ENCODE measurements around the gene ST7. TPM values are rescaled to one million over a fixed set of nuclear protein-coding genes. Genes with fewer than 3 reads are reported as not detected.

The ST7 gene
- total and polyA plus RNA-seq, 2 of the 8 experiments (the other 6 are each of a cell fraction or from before 2014, with no cell fraction given) = 16.3 to 18.0 TPM

DNA sequence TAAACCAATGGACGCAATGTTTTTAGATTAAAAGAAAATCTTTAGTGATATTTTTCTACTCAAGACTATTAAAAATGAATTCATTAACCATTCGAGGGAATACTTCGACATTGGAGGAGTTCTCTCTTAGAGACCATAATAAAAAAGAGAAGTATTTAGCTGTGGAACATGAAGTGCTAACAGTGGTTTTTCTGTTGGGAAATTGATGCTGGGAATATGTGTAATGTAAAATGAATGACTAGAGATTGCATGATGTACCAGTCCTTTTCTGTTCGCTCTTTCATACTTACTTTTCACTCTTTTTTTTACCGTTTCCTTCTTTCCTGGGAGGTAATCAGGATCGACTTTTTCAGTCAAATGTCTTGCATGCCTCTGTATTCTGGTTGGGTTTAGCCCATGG lies 41.3 kb downstream of the ST7 start:
- no peak overlapping the region for H3K56ac ChIP-seq (replicated peaks; ENCODE audit: insufficient read length, low read depth, low read length)
- H3K79me1 ChIP-seq (ENCODE audit: low read depth, low read length) = no peaks in the 10 kb centered on the region
- H4K5ac ChIP-seq (ENCODE audit: insufficient read length, low read depth, low read length) = no peak overlapping the region
- no peaks in the 10 kb centered on the region for H4K20me1 ChIP-seq (replicated peaks in 1 of 2; ENCODE audit: control insufficient read depth in 1 of 2, insufficient read depth in 2 of 2, low read length in 2 of 2)
- H4K8ac ChIP-seq (ENCODE audit: extremely low read depth, insufficient read depth, low read length) = no peak overlapping the region
- no peaks in the 10 kb centered on the region for H3K23me2 ChIP-seq (ENCODE audit: low read depth, low read length)
- H3K4me3 ChIP-seq (ENCODE audit: extremely low read depth in 1 of 4, insufficient read depth in 2 of 4, low read depth in 3 of 4, low read length in 4 of 4) = no peak overlapping the region
- no peak overlapping the region for H3K27ac ChIP-seq (ENCODE audit: low read depth, low read length)
- H2AFZ ChIP-seq (ENCODE audit: low read length) = no peak overlapping the region
- peaks cover 0 to 3% of the 10 kb centered on the region in 2 experiments; a peak in 1 of 4 replicates for H3K79me2 ChIP-seq (ENCODE audit: control insufficient read depth in 1 of 2, insufficient read depth in 2 of 2, low read length in 2 of 2)
- no peak overlapping the region for H4K91ac ChIP-seq (replicated peaks; ENCODE audit: insufficient read length, low read length)
- no peak for DNase-seq (ENCODE audit: low read depth in 1 of 2, low spot score in 2 of 2)
- H3K9ac ChIP-seq (replicated peaks in 1 of 4; ENCODE audit: extremely low read depth in 1 of 4, low read depth in 3 of 4, low read length in 3 of 4) = no peak overlapping the region
- no peak overlapping the region for H3K18ac ChIP-seq (ENCODE audit: extremely low read depth, low read length)
- ChIA-PET POLR2A (ENCODE audit: partially characterized antibody) (no interaction called here), CTCF (ENCODE audit: partially characterized antibody) (interaction anchor here (1.0 to 4.0 kb wide), 4 partner anchors 9 to 124 kb away, joined by 3 to 24 read pairs (median 6); no protein-coding TSS in a partner anchor)
- no peak overlapping the region for H2BK120ac ChIP-seq (replicated peaks; ENCODE audit: low read depth, low read length)
- 86% methylated on average over 6 of the region's 6 CpGs; no CpG with 5 or more reads in 1 of the 2 experiments for WGBS, 2 experiments (ENCODE audit: extremely low coverage in 1 of 2, insufficient coverage in 1 of 2, insufficient read length in 1 of 2, insufficient replicate concordance in 2 of 2, low coverage in 1 of 2, low lambda C conversion rate in 2 of 2, missing lambda C conversion rate in 1 of 2)
- no peak for TF ChIP-seq POU5F1 (IDR thresholded peaks at IDR 0.05; ENCODE audit: low read depth, low read length)
- TF ChIP-seq EGR1 (IDR thresholded peaks at IDR 0.05; ENCODE audit: borderline replicate concordance, low read depth, low read length) = no peak
- no peak for TF ChIP-seq TCF12 (IDR thresholded peaks at IDR 0.05; ENCODE audit: low read depth, low read length)
- no peak for TF ChIP-seq RBBP5 (IDR thresholded peaks at IDR 0.05; ENCODE audit: borderline replicate concordance, low read depth, low read length)
- TF ChIP-seq KDM4A (IDR thresholded peaks at IDR 0.05; ENCODE audit: low read depth, low read length, severe bottlenecking) = no peak
- TF ChIP-seq BCL11A (IDR thresholded peaks at IDR 0.05; ENCODE audit: low read depth in 2 of 2, low read length in 2 of 2) = no peak
- no peak for TF ChIP-seq RFX5 (IDR thresholded peaks at IDR 0.05; ENCODE audit: borderline replicate concordance, low read depth, low read length)
- TF ChIP-seq PHF8 (conservative IDR thresholded peaks at IDR 0.05; ENCODE audit: low read depth, low read length) = no peak
- no peak for TF ChIP-seq USF2 (IDR thresholded peaks at IDR 0.05; ENCODE audit: low read length)
- TF ChIP-seq CHD2 (IDR thresholded peaks at IDR 0.05; ENCODE audit: low read length) = no peak
- no peak for TF ChIP-seq CBX5 (IDR thresholded peaks at IDR 0.05; ENCODE audit: low read depth, low read length)
- no peak for TF ChIP-seq EP300 (IDR thresholded peaks at IDR 0.05; ENCODE audit: borderline replicate concordance in 1 of 2, low read depth in 2 of 2, low read length in 2 of 2)
- no peak for TF ChIP-seq GTF2F1 (IDR thresholded peaks at IDR 0.05; ENCODE audit: borderline replicate concordance, low read depth, low read length)
- no peak for TF ChIP-seq SRF (IDR thresholded peaks at IDR 0.05; ENCODE audit: low read depth, low read length)
- H2BK12ac ChIP-seq (ENCODE audit: low read depth, low read length) = no peak overlapping the region
- no peak overlapping the region for H2BK20ac ChIP-seq (ENCODE audit: low read length)
- H3K27me3 ChIP-seq (replicated peaks in 1 of 4; ENCODE audit: control insufficient read depth in 3 of 4, extremely low read depth in 1 of 4, insufficient read depth in 3 of 4, low read length in 3 of 4) = no peaks in the 10 kb centered on the region
- no peak overlapping the region for H2BK15ac ChIP-seq (ENCODE audit: low read length)
- H3K23ac ChIP-seq (ENCODE audit: insufficient read length) = no peak overlapping the region
- peaks cover 0 to 15% (median 2%) of the 10 kb centered on the region in 4 experiments; a peak in 3 of 8 replicates for H3K36me3 ChIP-seq (ENCODE audit: control insufficient read depth in 2 of 4, insufficient read depth in 4 of 4, low read length in 3 of 4)
- H3K4me1 ChIP-seq (replicated peaks in 1 of 4; ENCODE audit: control insufficient read depth in 3 of 4, insufficient read depth in 4 of 4, low read length in 3 of 4) = no peaks in the 10 kb centered on the region
- no peak overlapping the region for H2AK5ac ChIP-seq (ENCODE audit: low read depth, low read length)
- no peak overlapping the region for H3K4me2 ChIP-seq (ENCODE audit: insufficient read depth in 1 of 2, low read depth in 2 of 2, low read length in 2 of 2)
- FAIRE-seq = no peak
- no peak overlapping the region for H2BK5ac ChIP-seq (ENCODE audit: low read depth, low read length)
- no peak overlapping the region for H3K4ac ChIP-seq (replicated peaks; ENCODE audit: insufficient read length, low read depth, low read length)
- H3K9me3 ChIP-seq (ENCODE audit: insufficient read depth in 2 of 2, low read depth in 1 of 2, low read length in 1 of 2) = peaks cover 19 to 31% of the 10 kb centered on the region in 2 experiments
- H3K14ac ChIP-seq (ENCODE audit: insufficient read length) = no peak overlapping the region

Measured in H1 (cell line).